Measurements from ENCODE around the gene RCVRN. TPM values are rescaled to one million over a fixed set of nuclear protein-coding genes. Genes with fewer than 3 reads are reported as not detected.

RCVRN gene
- total and polyA plus RNA-seq, 2 of the 13 experiments (the other 11 are each of a cell fraction or from before 2014, with no cell fraction given) = not detected

DNA sequence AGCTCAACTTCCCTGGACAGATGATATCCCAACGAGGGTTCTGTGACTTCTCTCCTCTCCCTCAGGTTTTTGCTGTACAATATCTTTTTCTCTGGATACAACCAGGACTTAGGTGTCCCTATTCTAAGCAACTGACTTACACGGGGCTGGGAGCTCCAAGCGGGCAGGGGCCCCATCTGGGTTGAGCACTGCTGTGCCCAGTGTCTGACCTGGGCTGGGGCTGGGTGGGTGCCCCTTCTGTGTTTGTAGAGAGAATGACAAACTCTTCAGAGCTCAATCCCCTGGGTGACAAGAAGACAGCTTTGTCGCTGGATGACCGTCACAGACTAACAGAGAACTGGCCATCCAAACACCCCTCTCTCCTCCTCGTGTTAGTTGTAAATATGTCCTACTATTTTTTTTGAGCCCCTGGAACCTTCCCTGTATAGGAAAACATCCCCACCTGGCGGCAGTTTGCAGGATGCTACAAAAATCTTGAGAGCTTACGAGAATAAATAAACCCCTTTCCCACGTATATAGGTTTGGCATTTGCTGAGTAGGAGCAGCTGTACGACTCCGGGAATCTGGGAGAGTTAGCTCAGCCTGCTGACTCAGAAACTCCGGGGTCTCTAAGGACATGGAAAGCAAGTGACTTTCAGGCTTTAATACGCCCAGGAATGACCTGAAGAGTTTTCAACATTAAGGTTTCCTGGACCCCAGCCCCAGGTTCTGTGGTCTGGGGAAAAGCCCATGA lies 23.7 kb upstream of the RCVRN start:
- Histone ChIP-seq H3K36me3 (replicated peaks in 1 of 2; ENCODE audit: control insufficient read depth in 1 of 2, insufficient read depth in 2 of 2, low read length in 2 of 2) (no peaks in the 10 kb centered on the region), H3K4me2 (ENCODE audit: low read depth, low read length) (no peak overlapping the region), H4K20me1 (ENCODE audit: insufficient read depth, low read length) (no peaks in the 10 kb centered on the region), H3K79me2 (ENCODE audit: insufficient read depth, low read length) (no peaks in the 10 kb centered on the region), H3K4me1 (ENCODE audit: insufficient read depth, low read length) (no peaks in the 10 kb centered on the region), H3K27me3 (ENCODE audit: control insufficient read depth in 1 of 2, insufficient read depth in 2 of 2, low read length in 2 of 2) (peaks cover 5 to 23% of the 10 kb centered on the region in 2 experiments; a peak in 4 of 5 replicates), H3K9ac (ENCODE audit: insufficient read depth, low read depth, low read length) (no peak overlapping the region), H3K27ac (ENCODE audit: extremely low read length, insufficient read depth, low read length) (no peak overlapping the region), H3K9me3 (ENCODE audit: low read length) (no peaks in the 10 kb centered on the region), H3K4me3 (replicated peaks in 1 of 3; ENCODE audit: insufficient read depth in 1 of 3, low read depth in 2 of 3, low read length in 3 of 3) (no peak overlapping the region), H2AFZ (ENCODE audit: low read length) (no peak overlapping the region)
- no peak for FAIRE-seq
- DNase-seq (ENCODE audit: low spot score) = peak; percentile 52
- TF ChIP-seq TAF15 (IDR thresholded peaks at IDR 0.05; ENCODE audit: low read depth, low read length, poor library complexity, severe bottlenecking) (no peak), SMC3 (IDR thresholded peaks at IDR 0.05; ENCODE audit: low read length) (peak; percentile 8; the same call in 1 of the 2 replicates)
- TF ChIP-seq, protein P1, sequence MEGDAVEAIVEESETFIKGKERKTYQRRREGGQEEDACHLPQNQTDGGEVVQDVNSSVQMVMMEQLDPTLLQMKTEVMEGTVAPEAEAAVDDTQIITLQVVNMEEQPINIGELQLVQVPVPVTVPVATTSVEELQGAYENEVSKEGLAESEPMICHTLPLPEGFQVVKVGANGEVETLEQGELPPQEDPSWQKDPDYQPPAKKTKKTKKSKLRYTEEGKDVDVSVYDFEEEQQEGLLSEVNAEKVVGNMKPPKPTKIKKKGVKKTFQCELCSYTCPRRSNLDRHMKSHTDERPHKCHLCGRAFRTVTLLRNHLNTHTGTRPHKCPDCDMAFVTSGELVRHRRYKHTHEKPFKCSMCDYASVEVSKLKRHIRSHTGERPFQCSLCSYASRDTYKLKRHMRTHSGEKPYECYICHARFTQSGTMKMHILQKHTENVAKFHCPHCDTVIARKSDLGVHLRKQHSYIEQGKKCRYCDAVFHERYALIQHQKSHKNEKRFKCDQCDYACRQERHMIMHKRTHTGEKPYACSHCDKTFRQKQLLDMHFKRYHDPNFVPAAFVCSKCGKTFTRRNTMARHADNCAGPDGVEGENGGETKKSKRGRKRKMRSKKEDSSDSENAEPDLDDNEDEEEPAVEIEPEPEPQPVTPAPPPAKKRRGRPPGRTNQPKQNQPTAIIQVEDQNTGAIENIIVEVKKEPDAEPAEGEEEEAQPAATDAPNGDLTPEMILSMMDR (CRISPR knock-in tag; IDR thresholded peaks at IDR 0.05) = peak; percentile 33
- CTCF ChIA-PET (ENCODE audit: low intra/inter-chr PET ratio, low total read pairs) = no interaction called here
- WGBS (ENCODE audit: low lambda C conversion rate) = 5% methylated on average over 9 of the region's 13 CpGs
- no TSS peak for BruUV-seq (replicated peaks)
- POLR2A ChIA-PET = no interaction called here
- ATAC-seq = peak; percentile 63
- in situ Hi-C loops (cut with HindIII; ENCODE audit: extremely low pct_ligation_motif_present, low pct_unique_long_range_greater_than_20kb) = no loop called here
- intact Hi-C loops (cut with micrococcal nuclease; ENCODE audit: unreplicated experiment) = no loop called here

- Histone ChIP-seq H3K9ac (ENCODE audit: insufficient read depth, low read depth, low read length) (no peak overlapping the region), H3K79me2 (ENCODE audit: insufficient read depth, low read length) (no peaks in the 10 kb centered on the region), H3K9me3 (ENCODE audit: low read length) (no peaks in the 10 kb centered on the region), H4K20me1 (ENCODE audit: insufficient read depth, low read length) (no peaks in the 10 kb centered on the region), H2AFZ (ENCODE audit: low read length) (no peak overlapping the region), H3K4me2 (ENCODE audit: low read depth, low read length) (no peak overlapping the region), H3K27me3 (ENCODE audit: control insufficient read depth in 1 of 2, insufficient read depth in 2 of 2, low read length in 2 of 2) (peaks cover 5 to 16% of the 10 kb centered on the region in 2 experiments; a peak in 4 of 5 replicates), H3K27ac (ENCODE audit: extremely low read length, insufficient read depth, low read length) (no peak overlapping the region), H3K36me3 (replicated peaks in 1 of 2; ENCODE audit: control insufficient read depth in 1 of 2, insufficient read depth in 2 of 2, low read length in 2 of 2) (no peaks in the 10 kb centered on the region), H3K4me3 (replicated peaks in 1 of 3; ENCODE audit: insufficient read depth in 1 of 3, low read depth in 2 of 3, low read length in 3 of 3) (no peak overlapping the region), H3K4me1 (ENCODE audit: insufficient read depth, low read length) (no peaks in the 10 kb centered on the region)
- WGBS (ENCODE audit: low lambda C conversion rate) = 0% methylated on average over 5 of the region's 21 CpGs
- BruUV-seq (replicated peaks) = no TSS peak
- in situ Hi-C loops (cut with HindIII; ENCODE audit: extremely low pct_ligation_motif_present, low pct_unique_long_range_greater_than_20kb) = no loop called here
- FAIRE-seq = no peak
- no peak for ATAC-seq
- intact Hi-C loops (cut with micrococcal nuclease; ENCODE audit: unreplicated experiment) = no loop called here
- no peak for DNase-seq (ENCODE audit: low spot score)
- CTCF ChIA-PET (ENCODE audit: low intra/inter-chr PET ratio, low total read pairs) = no interaction called here
- POLR2A ChIA-PET = no interaction called here
- TF ChIP-seq XRCC5 (optimal IDR thresholded peaks at IDR 0.05; ENCODE audit: low read length) = no peak
- TF ChIP-seq JARID2 (CRISPR knock-in tag; IDR thresholded peaks at IDR 0.05; ENCODE audit: insufficient replicate concordance) = no peak
- no peak for TF ChIP-seq ZBTB3 (CRISPR knock-in tag; IDR thresholded peaks at IDR 0.05; ENCODE audit: borderline replicate concordance, low read depth)
- TF ChIP-seq ZNF317 (CRISPR knock-in tag; IDR thresholded peaks at IDR 0.05) = no peak
- TF ChIP-seq, protein P2, sequence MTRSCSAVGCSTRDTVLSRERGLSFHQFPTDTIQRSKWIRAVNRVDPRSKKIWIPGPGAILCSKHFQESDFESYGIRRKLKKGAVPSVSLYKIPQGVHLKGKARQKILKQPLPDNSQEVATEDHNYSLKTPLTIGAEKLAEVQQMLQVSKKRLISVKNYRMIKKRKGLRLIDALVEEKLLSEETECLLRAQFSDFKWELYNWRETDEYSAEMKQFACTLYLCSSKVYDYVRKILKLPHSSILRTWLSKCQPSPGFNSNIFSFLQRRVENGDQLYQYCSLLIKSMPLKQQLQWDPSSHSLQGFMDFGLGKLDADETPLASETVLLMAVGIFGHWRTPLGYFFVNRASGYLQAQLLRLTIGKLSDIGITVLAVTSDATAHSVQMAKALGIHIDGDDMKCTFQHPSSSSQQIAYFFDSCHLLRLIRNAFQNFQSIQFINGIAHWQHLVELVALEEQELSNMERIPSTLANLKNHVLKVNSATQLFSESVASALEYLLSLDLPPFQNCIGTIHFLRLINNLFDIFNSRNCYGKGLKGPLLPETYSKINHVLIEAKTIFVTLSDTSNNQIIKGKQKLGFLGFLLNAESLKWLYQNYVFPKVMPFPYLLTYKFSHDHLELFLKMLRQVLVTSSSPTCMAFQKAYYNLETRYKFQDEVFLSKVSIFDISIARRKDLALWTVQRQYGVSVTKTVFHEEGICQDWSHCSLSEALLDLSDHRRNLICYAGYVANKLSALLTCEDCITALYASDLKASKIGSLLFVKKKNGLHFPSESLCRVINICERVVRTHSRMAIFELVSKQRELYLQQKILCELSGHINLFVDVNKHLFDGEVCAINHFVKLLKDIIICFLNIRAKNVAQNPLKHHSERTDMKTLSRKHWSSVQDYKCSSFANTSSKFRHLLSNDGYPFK (CRISPR knock-in tag; IDR thresholded peaks at IDR 0.05; ENCODE audit: borderline replicate concordance) = no peak
- no peak for TF ChIP-seq GLMP (CRISPR knock-in tag; IDR thresholded peaks at IDR 0.05; ENCODE audit: borderline replicate concordance)
- TF ChIP-seq SIN3B (IDR thresholded peaks at IDR 0.05; ENCODE audit: low read length) = no peak
Observed at GRCh38 chr17:9926150-9926804, 21.2 kb upstream of the RCVRN start.

Measured in HepG2 (cell line).